DMS53 treated with DMSO at 0.1 percent for 48 hours (cell line): ENCODE results near the gene C22orf15.
"Not testable (repeated sequence)": the region's sequence is repeated elsewhere in the genome, so short reads cannot be mapped to it uniquely, and the experiment has no call there.

Source experiments
- DNase-seq: peaks from one replicate; lab custom pipeline; 2025; ENCODE audit not compliant: unreplicated experiment; lab: John Stamatoyannopoulos, UW

The C22orf15 gene

GRCh38 chr22:23762842-23763578 lies at the start of gene C22orf15:
TSS of gene C22orf15 (plus strand) at chr22:23762990. CDS start at chr22:23763307, 317 bp downstream.
- no peak for DNase-seq

GRCh38 chr22:23713696-23714595 lies 48.8 kb upstream of the C22orf15 start:
- DNase-seq, result no peak

GRCh38 chr22:23714596-23715578 lies 47.9 kb upstream of the C22orf15 start:
- no peak for DNase-seq

- no peak for DNase-seq
Measured at GRCh38 chr22:23715806-23716375, 46.9 kb upstream of the C22orf15 start.

GRCh38 chr22:23716811-23717801 lies 45.7 kb upstream of the C22orf15 start:
- DNase-seq, result peak; percentile 18

- DNase-seq, result no peak
Measured at GRCh38 chr22:23718371-23719165, 44.2 kb upstream of the C22orf15 start.

GRCh38 chr22:23720855-23721254 lies 41.9 kb upstream of the C22orf15 start:
- no peak for DNase-seq

- no peak for DNase-seq
Measured at GRCh38 chr22:23722160-23722559, 40.6 kb upstream of the C22orf15 start.

GRCh38 chr22:23722724-23723123 lies 40.1 kb upstream of the C22orf15 start:
- DNase-seq, result no peak

GRCh38 chr22:23728108-23728507 lies 34.7 kb upstream of the C22orf15 start:
- not testable (repeated sequence) for DNase-seq

GRCh38 chr22:23737696-23738095 lies 25.1 kb upstream of the C22orf15 start:
- DNase-seq, result no peak

GRCh38 chr22:23742505-23743264 lies 20.1 kb upstream of the C22orf15 start:
- no peak for DNase-seq

- DNase-seq, result no peak
Measured at GRCh38 chr22:23743303-23743705, 19.5 kb upstream of the C22orf15 start.

- no peak for DNase-seq
Measured at GRCh38 chr22:23744001-23744400, 18.8 kb upstream of the C22orf15 start.

- no peak for DNase-seq
Measured at GRCh38 chr22:23744485-23744884, 18.3 kb upstream of the C22orf15 start.

GRCh38 chr22:23745791-23746190 lies 17.0 kb upstream of the C22orf15 start:
- no peak for DNase-seq

- DNase-seq, result no peak
Measured at GRCh38 chr22:23749841-23750301, 12.9 kb upstream of the C22orf15 start.

- no peak for DNase-seq
Measured at GRCh38 chr22:23750367-23750713, 12.4 kb upstream of the C22orf15 start.
